DMS 273 (cell line): ENCODE data around the gene RPL13.

Source experiments
- DNase-seq: peaks from one replicate; lab custom pipeline; 2025; ENCODE audit not compliant: unreplicated experiment; lab: John Stamatoyannopoulos, UW

Gene RPL13

DNA sequence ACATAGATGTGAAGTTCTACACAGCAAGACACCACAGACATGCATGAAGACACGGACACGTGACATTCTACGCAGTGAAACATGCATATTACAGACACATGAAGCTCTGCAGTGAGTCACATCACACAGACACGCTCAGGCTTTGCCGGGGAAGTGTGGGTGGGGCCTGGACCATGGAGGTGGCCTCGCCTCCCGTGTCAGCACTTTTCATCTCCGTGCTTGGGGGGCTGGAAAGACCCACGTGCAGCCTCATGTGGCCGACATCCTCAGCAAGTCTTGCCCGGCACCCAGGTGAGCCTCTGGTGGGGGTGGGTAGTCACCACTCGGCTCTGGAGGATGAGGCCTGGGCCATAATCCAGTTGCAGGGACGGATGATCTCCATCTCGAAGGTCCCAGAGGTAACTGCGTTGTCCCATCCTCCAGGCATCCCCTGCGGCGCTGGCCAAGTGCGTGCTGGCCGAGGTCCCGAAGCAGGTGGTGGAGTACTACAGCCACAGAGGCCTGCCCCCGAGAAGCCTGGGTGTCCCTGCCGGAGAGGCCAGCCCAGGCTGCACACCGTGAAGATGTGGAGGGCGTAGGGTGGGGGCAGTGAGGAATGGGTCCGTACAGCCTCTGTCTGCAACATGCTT, 35.7 kb downstream of the RPL13 start:
- no peak for DNase-seq

GRCh38 chr16:89596957-89597649, 36.6 kb downstream of the RPL13 start:
- peak; percentile 42 for DNase-seq

DNA sequence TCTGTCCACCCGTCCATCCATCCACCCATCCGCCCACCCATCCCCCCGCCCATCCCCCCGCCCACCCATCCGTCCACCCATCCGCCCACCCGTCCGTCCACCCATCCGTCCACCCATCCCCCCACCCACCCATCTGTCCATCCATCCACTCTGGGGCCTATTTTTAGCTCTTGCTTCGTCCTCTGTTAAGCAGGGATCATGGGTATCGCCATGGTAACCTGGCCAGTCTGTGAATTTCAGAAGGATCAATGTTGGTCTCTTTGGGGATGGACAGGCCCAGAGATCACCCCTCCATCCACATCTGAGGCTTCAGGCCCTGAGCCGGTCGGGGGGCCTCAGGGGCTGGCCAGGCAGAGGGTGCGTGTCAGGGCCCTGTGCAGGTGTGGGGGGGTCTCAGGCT, 37.7 kb downstream of the RPL13 start:
- peak; percentile 80 for DNase-seq

GRCh38 chr16:89599451-89599858, 39.0 kb downstream of the RPL13 start:
- peak; percentile 74 for DNase-seq

DNA sequence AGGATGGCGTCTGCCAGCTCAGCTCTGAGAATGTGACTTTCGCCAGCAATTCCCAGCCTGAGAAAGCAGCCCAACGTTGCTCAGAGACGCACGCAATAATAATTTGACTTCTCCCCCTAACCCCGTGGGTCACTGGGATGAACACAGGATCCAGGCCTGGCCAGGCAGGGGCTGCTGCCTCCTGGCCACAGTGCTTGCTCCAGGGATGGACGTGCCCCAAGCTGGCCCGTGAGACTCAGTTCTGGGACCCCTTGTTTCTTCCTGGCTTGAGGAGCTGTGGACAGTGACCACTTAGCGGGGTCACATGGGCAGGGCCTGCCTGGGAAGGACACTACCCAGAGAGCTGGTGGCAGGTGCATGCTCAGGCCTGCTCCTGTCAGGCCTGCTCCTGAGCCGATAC, 39.4 kb downstream of the RPL13 start:
- DNase-seq: no peak

GRCh38 chr16:89600427-89600826, 39.9 kb downstream of the RPL13 start:
- peak; percentile 43 for DNase-seq

DNA sequence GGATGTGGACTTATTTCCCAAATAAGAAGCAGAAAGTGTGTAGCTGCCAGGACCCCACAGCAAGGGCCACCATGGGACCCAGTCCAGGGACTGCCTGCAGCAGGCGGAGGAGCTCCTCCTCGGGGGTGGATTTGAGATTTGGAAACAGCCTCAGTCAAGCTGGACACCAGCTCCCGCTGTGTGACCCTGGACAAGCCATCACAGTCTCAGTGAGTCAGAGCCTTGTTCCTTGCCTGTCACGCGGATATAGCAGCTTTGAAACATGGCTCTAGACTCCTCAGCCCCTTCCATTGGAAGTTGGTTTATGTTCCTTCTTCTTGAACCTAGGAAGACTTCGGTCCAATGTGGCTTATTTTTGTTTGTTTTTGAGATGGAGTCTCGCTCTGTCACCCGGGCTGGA, 40.5 kb downstream of the RPL13 start:
- no peak for DNase-seq

- peak; percentile 65 for DNase-seq
These were observed 41.4 kb downstream of the RPL13 start for GRCh38 chr16:89601906-89602272.

GRCh38 chr16:89602273-89602951, 41.9 kb downstream of the RPL13 start:
- peak; percentile 87 for DNase-seq

DNA sequence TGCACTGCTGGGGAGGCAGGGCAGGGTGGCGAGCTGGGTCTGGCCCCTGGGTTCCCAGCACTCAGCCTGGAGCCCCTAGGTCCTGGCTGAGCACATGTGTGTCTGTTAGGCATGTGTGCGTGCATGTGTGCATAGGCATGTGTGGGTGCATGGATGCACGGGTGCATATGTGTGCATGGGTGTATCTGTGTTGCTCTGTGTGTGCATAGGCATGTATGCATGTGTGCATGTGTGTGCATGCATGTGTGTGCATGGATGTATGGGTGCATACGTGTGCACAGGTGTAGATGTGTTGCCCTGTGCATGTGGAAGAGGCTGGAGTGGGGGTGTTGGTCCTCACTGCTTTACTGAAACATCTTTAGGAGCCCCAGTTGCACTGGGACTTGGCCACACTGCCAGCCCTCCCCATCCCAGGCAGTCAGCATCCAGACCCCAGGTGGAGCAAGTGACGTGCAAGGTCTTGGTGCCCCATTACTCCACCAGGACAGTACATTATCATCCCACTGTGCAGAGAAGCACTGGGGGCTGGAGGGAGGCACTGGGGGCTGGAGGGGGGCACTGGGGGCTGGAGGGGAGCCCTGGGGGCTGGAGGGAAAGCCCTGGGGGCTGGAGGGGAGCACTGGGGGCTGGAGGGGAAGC, 42.6 kb downstream of the RPL13 start:
- no peak for DNase-seq

DNA sequence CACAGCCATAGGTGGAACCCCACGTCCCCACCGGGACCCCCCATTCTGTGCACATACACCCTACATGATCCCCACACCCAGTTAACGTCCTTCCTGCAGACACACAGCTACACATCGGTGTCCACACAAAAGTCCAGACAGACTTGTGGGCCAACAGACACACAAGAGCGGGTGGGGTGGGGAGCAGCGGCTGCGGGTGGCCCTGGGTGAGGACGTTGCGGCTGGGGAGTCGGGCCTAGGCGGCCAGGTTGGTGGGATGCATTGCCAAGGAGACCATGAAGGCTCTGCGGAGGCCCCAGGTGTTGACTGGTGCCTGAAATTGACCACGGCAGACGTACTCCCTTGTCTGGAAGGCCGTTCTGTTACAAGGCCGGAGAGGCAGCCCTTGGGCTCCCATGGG, 44.3 kb downstream of the RPL13 start:
- DNase-seq: no peak

DNA sequence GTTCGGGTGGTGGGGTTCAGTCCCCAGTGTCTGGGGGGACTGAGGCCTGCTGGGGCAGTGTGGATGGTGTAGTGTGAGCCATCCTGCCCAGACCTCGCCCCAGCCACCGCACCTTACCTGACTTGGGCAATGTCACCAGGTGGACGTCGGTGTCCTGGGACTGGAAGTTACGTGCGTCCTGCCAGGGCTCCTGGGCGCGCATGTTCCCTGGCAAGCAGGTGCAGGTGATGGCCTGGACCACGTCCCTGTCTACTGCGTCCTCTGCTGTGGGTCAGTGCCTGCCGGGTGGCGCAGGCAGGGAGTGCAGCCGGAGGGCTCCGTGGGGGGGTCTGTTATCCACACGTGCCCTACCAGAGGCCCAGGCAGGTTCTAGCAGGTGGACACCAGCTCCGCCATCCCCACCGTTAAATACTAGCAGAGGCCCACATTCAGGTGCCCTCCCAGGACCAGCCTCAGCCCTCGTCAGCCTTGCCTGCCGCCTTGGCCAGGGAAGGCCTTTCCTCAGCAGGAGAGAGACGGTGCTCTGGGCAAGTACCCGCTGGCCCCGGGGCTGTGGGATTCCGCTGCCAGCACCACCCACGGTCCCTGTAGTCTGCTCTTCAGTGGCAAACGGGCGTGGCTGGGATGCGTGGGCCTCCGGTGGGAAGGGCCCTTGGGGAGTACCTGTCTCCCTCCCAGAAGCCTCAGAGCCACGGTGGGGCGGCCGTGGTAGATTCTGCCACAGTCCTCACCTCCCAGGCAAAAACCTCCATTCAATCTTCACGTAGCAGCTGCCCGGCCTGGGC, 44.9 kb downstream of the RPL13 start:
- DNase-seq: no peak

GRCh38 chr16:89606006-89606405, 45.5 kb downstream of the RPL13 start:
- peak; percentile 41 for DNase-seq

DNA sequence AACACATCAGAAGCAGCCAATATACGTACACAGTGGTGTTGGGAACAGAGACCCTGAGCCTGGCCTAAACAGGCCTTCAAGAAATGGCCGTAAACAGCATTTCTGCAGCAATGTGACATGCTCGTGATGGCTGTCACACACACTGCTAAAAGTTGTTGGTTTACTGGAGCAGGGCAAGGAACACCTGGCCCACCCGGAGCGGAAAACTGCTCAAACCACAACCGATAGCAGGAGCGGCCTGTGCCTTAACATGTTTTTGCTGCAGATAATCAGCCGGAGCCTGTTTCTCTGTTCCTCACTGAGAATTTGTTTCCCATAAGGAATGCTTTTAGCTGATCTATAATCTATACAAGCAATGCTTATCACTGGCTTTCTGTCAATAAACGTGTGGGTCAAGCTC, 47.0 kb downstream of the RPL13 start:
- DNase-seq: no peak

- no peak for DNase-seq
These were observed 47.7 kb downstream of the RPL13 start for GRCh38 chr16:89607937-89608740.

GRCh38 chr16:89610108-89610453, 49.6 kb downstream of the RPL13 start:
- DNase-seq: no peak

DNA sequence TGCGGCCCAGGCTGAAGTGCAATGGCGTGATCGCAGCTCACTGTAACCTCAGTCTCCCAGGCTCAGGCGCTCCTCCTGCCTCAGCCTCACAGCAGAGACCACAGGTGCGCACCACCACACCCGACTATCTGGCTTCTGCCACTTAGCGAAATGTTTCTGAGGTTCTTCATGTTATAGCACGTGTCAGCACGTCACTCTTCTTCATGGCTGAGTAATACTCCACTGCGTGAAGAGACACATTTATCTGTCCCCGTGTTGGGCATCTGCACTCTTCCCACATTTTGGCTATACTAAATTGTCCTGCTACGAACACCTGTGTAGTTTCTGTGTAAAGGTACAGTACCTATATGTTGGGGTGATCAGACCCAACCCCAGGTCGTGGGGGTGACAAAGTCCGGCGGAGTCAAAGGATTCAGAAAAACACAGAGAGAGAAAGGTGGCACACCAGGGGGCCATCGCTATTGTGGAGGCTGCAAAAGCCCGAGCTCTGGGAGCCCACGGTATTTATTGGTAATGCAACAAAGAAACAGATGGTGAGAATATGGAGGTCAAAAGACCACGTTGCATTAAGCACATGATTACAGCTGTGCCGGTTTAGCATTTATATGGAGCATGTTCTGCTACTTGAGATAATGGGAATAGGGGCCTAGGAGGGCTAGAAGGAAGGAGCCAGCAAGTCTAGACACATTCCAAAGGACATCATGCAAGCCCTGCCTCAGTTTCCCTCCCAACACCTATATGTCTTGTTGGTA, 52.1 kb downstream of the RPL13 start:
- DNase-seq: peak; percentile 84

DNA sequence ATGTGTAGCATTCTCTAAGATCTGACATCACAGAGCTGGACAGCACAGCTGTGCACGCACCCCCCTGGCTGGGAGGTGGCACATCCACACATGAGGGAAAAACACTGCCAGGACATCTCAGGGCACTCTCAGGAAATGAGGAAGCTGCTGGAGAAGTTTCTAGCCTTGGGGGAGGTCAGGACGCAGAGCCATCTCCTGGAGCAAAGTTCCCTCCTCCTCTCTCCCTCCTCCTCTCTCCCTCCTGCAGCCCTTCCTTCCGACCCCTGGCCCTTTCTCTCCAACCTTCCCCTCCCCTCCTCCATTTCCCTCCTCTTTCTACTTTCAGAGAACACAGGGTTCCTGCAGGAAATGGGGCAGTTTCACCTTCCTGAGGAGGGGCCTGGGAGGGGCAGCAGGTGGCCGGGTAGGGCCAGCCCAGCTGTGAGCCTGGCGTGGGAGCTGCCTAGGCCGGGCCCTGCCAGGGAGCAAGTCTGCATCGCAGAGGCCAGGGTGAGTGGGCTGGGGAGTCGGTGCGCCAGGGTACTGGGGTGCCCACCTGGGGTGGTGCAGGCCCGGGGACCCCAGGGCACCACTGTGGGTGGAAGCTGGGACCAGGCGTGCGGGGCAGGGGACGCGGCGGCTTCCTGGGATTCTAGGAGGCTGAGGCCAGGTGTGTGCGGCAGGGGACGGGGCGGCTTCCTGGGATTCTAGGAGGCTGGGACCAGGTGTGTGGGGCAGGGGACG, 52.9 kb downstream of the RPL13 start, which contains the start of gene DPEP1:
TSS of gene DPEP1 (plus strand) at position 412 of the 723 bp plus-strand sequence. CDS start 16,769 bp downstream, outside the sequence.
- peak; percentile 84 for DNase-seq

DNA sequence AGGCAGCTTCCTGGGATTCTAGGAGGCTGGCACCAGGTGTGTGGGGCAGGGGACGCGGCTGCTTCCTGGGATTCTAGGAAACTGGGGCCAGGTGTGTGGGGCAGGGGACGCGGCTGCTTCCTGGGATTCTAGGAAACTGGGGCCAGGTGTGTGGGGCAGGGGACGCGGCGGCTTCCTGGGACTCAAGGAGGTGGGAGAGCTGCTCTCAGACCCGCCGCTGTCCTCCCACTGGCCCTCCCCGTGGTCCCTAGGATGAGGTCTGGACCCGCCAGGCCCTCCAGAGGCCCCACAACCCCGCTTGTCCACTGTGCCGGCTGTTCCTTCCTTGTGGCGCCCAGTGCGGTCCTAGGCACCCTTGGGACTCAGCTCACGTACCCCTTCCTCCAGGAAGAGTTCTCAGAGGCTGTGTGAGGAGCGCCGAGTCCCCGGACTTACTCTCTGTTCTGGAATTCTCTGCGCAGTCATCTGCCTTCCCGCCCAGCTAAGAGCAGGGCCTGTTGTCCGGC, 53.5 kb downstream of the RPL13 start:
- DNase-seq: no peak
